Adrenal gland (tissue), 12 donors: ENCODE data around the gene KIF5A. TPM values are rescaled to one million over a fixed set of nuclear protein-coding genes. Genes with fewer than 3 reads are reported as not detected.

Experiments
- DNase-seq, 7 donors: peaks; one replicate each; pipeline ENCODE4 v3.0.0-alpha.2; 2019 to 2020
- H3K27ac ChIP-seq, 5 donors: fragments of 200-600 bp; sonication (generic) in 4 of 5; 1 replicate in 3 of 5; 2 replicates in 2 of 5; pipeline versions ENCODE4 v1.5.1 to v1.8.0; 2016 to 2020; ENCODE audit warnings: mild to moderate bottlenecking in 1 of 5
- H3K27me3 ChIP-seq: fragments of 200-600 bp; 2 replicates; pipeline ENCODE4 v1.8.0; 2021
- H3K36me3 ChIP-seq, 2 donors: fragments of 200-600 bp; replicated peaks in 1 of 2; 1 replicate in 1 of 2; 2 replicates in 1 of 2; pipeline versions ENCODE4 v1.5.1 to v1.8.0; 2018 to 2022
- H3K4me1 ChIP-seq, 2 donors: fragments of 200-600 bp; replicated peaks in 1 of 2; 1 replicate in 1 of 2; 2 replicates in 1 of 2; pipeline versions ENCODE4 v1.5.1 to v1.8.0; 2018 to 2021
- H3K4me3 ChIP-seq, 4 donors: fragments of 200-600 bp; sonication (generic) in 3 of 4; one replicate each; pipeline ENCODE4 v1.5.1; 2016 to 2018
- H3K9me3 ChIP-seq, 3 donors: fragments of 200-600 bp; sonication (generic) in 1 of 3; replicated peaks in 1 of 3; 1 replicate in 2 of 3; 2 replicates in 1 of 3; pipeline versions ENCODE4 v1.5.1 to v1.8.0; 2016 to 2021
- CTCF ChIP-seq, 6 experiments: fragments of 450-650 bp in 4 of 6; fragments of 200-600 bp in 2 of 6; sonication (generic) in 1 of 6; IDR thresholded peaks; 1 replicate in 5 of 6; 2 replicates in 1 of 6; pipeline versions ENCODE4 v1.5.1 to v1.8.0; 2016 to 2021; ENCODE audit warnings: antibody characterized with exemption in 6 of 6, mild to moderate bottlenecking in 2 of 6, moderate library complexity in 1 of 6
- POLR2A ChIP-seq, 2 donors: fragments of 450-650 bp; IDR thresholded peaks; one replicate each; pipeline ENCODE4 v1.6.1; 2017; ENCODE audit warnings: antibody characterized with exemption in 2 of 2, mild to moderate bottlenecking in 2 of 2, moderate library complexity in 1 of 2
- WGBS, 4 donors: extraction: QIAGEN DNeasy Blood & Tissue Kit in 2 of 4; methylation state at CpG; one replicate each; pipeline versions ENCODE4 v1.1.5 to v1.1.7; 2013 to 2017; 5-methylcytosine and 5-hydroxymethylcytosine counted together
- intact Hi-C, 2 donors: fragments of 100-400 bp; cut with DNase I; formaldehyde crosslinking; loops; one replicate each; pipeline versions ENCODE4 v1.14.1 to v1.15.0; 2022 to 2023
- polyA plus RNA-seq, 3 donors: library from polyadenylated mRNA; stranded (reverse); fragments of 200-250 nt in 2 of 3; fragments of 350-450 nt in 1 of 3; fragmentation: Illumina TruSeq in 1 of 3; extraction: RNeasy Lipid Tissue Mini Kit (QIAGEN cat#74804) in 1 of 3; gene quantifications; one replicate each; pipeline ENCODE4 v1.2.3, GENCODE V29; 2013 to 2014
- total RNA-seq, 9 donors: library from RNA; depleted of rRNA in 4 of 9; stranded (reverse); fragments of >200 nt in 4 of 9; fragments of 120-200 nt in 1 of 9; fragmentation: NEBNext Ultra II Directional in 1 of 9; extraction: Animal tissue kit (Norgen Biotek cat#: 25700) in 1 of 9; gene quantifications; one replicate each; pipeline versions ENCODE4 v1.1.0 to v1.2.4, GENCODE V29; 2013 to 2023
- donor health status: healthy with polysubstance abuse.
- donor health status: Bipolar disorder and iron deficiency.
- donor health status: DM: yes; HTN: yes; CAD: no.
- donor health status: DM: no; HTN: no; CAD: no.
- donor health status: DM: no; HTN: no; CAD: no.
- donor health status: DM: yes; HTN: yes; CAD: no.

The KIF5A gene
- total and polyA plus RNA-seq, 12 donors: 0.32 to 7.6 (median 2.1) TPM; not detected in 1

- H3K27ac ChIP-seq: peak overlapping the region in 1 of 5 donors; percentile 97
- DNase-seq: no peak
- 19 to 22% (median 20%) methylated on average over 9 of the region's 9 CpGs for WGBS, 4 donors
- TF ChIP-seq POLR2A (IDR thresholded peaks at IDR 0.05) (no peak), CTCF (IDR thresholded peaks at IDR 0.05) (no peak)
- peak overlapping the region in 2 of 4 donors; percentile 92 to 100 for H3K4me3 ChIP-seq
- H3K36me3 ChIP-seq: peaks cover 0 to 4% of the 10 kb centered on the region in 2 donors
- peaks cover 8% of the 10 kb centered on the region for H3K27me3 ChIP-seq
- H3K4me1 ChIP-seq: peaks cover 15 to 19% of the 10 kb centered on the region in 2 donors
- intact Hi-C loops: no loop called here
- no peaks in the 10 kb centered on the region for H3K9me3 ChIP-seq
Observed at GRCh38 chr12:57547288-57548012, 2.4 kb upstream of the KIF5A start.

GRCh38 chr12:57548013-57548315 is 1.9 kb upstream of the KIF5A start:
- no peak for TF ChIP-seq POLR2A (IDR thresholded peaks at IDR 0.05)
- TF ChIP-seq CTCF (IDR thresholded peaks at IDR 0.05): no peak
- Histone ChIP-seq H3K27me3 (peaks cover 8% of the 10 kb centered on the region), H3K36me3 (no peaks in the 10 kb centered on the region), H3K4me3 (no peak overlapping the region), H3K27ac (no peak overlapping the region), H3K4me1 (peaks cover 15 to 19% of the 10 kb centered on the region in 2 donors), H3K9me3 (no peaks in the 10 kb centered on the region)
- DNase-seq: no peak
- intact Hi-C loops: no loop called here
- WGBS, 4 donors: 89 to 99% (median 91%) methylated on average over 2 of the region's 2 CpGs

GRCh38 chr12:57548488-57548887 is 1.4 kb upstream of the KIF5A start:
- H3K27ac ChIP-seq: no peak overlapping the region
- no peak for DNase-seq
- no peaks in the 10 kb centered on the region for H3K9me3 ChIP-seq
- H3K27me3 ChIP-seq: peaks cover 8% of the 10 kb centered on the region
- 40 to 61% (median 53%) methylated on average over 2 of the region's 2 CpGs for WGBS, 4 donors
- no peak for TF ChIP-seq POLR2A (IDR thresholded peaks at IDR 0.05)
- no peak for TF ChIP-seq CTCF (IDR thresholded peaks at IDR 0.05)
- intact Hi-C loops: no loop called here
- H3K4me3 ChIP-seq: no peak overlapping the region
- no peaks in the 10 kb centered on the region for H3K36me3 ChIP-seq
- H3K4me1 ChIP-seq: peaks cover 15 to 19% of the 10 kb centered on the region in 2 donors

GRCh38 chr12:57549203-57549908 is 488 bp upstream of the KIF5A start:
- Histone ChIP-seq H3K27ac (peak overlapping the region in 1 of 5 donors; percentile 54), H3K36me3 (no peaks in the 10 kb centered on the region), H3K9me3 (no peaks in the 10 kb centered on the region), H3K4me3 (peak overlapping the region in 1 of 4 donors; percentile 50), H3K27me3 (peaks cover 8% of the 10 kb centered on the region), H3K4me1 (peaks cover 15 to 18% of the 10 kb centered on the region in 2 donors)
- 37 to 53% (median 39%) methylated on average over 9 to 13 of the region's 13 CpGs for WGBS, 4 donors
- no peak for TF ChIP-seq POLR2A (IDR thresholded peaks at IDR 0.05)
- no peak for TF ChIP-seq CTCF (IDR thresholded peaks at IDR 0.05)
- DNase-seq: no peak
- intact Hi-C loops: no loop called here
